HG03457 (cell line): ENCODE measurements around the gene ARHGAP9.
"Not testable (repeated sequence)": the region's sequence is repeated elsewhere in the genome, so short reads cannot be mapped to it uniquely, and the experiment has no call there.

Experiments
- ATAC-seq: cut with Tn5 transposase; IDR thresholded peaks from one replicate; pipeline ENCODE4 v1.9.1; 2021; ENCODE audit warnings: moderate number of reproducible peaks; ENCODE audit not compliant: unreplicated experiment

ARHGAP9 gene

DNA sequence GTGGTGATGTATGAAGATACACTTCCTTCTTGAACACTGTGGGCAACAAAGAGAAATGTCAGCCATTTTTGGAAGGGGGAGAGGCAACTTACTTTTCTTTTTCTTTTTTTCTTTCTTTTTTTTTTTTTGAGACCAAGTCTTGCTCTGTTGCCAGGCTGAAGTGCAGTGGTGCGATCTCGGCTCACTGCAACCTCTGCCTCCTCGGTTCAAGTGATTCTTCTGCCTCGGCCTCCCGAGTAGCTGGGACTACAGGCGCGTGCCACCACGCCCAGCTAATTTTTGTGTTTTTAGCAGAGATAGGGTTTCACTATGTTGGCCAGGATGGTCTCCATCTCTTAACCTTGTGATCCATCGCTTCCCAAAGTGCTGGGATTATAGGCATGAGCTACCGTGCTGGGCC, 38.1 kb upstream of the ARHGAP9 start:
- ATAC-seq, result not testable (repeated sequence)

- ATAC-seq, result no peak
These were observed 37.5 kb upstream of the ARHGAP9 start for GRCh38 chr12:57517187-57517586.

DNA sequence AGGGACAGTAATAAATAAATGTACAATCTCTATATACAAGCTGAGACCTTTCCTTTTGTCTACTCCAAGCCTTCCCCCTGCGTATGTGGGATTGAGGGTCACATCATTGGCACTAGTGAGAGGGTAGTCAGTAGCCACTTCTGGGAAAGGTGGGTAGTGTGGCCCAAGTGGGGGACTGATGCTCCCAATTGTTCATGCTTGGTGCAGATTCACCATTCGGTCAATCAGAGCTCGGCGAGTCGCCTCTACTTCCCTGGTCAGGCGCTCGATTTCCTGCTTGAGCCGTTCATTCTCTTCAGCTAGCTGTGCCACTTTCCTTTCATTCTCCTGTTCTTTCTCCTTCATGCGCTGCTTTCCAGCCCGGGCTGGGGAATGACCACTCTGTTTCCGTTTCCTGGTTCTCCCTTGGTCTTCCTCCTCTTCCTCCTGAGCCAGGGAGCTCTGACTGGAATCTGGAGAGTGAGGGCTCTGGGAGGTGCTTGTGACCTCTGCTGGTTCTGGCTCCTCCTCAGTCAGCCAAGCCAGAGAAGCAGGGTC, 37.0 kb upstream of the ARHGAP9 start:
- no peak for ATAC-seq

- ATAC-seq, result no peak
These were observed 36.4 kb upstream of the ARHGAP9 start for GRCh38 chr12:57515934-57516541.

GRCh38 chr12:57515408-57515933, 35.8 kb upstream of the ARHGAP9 start:
- ATAC-seq, result no peak

- ATAC-seq, result no peak
These were observed 35.2 kb upstream of the ARHGAP9 start for GRCh38 chr12:57514720-57515407.

GRCh38 chr12:57514246-57514645, 34.6 kb upstream of the ARHGAP9 start:
- not testable (repeated sequence) for ATAC-seq

- not testable (repeated sequence) for ATAC-seq
These were observed 34.0 kb upstream of the ARHGAP9 start for GRCh38 chr12:57513677-57514076.

- no peak for ATAC-seq
These were observed 33.6 kb upstream of the ARHGAP9 start for GRCh38 chr12:57513266-57513665.

DNA sequence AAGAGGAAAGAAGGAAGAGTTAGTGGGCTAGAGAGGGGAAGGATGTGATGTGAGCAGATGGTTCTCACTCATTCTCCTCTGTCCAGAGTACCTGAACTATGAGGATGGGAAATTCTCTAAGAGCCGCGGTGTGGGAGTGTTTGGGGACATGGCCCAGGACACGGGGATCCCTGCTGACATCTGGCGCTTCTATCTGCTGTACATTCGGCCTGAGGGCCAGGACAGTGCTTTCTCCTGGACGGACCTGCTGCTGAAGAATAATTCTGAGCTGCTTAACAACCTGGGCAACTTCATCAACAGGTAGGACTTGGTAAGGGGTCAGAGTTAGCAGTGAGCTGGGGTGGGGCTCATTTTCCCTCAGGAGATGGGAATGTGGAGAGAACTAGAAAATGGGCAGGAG, 33.0 kb upstream of the ARHGAP9 start:
- ATAC-seq, result no peak

- ATAC-seq, result no peak
These were observed 32.1 kb upstream of the ARHGAP9 start for GRCh38 chr12:57511588-57512325.

DNA sequence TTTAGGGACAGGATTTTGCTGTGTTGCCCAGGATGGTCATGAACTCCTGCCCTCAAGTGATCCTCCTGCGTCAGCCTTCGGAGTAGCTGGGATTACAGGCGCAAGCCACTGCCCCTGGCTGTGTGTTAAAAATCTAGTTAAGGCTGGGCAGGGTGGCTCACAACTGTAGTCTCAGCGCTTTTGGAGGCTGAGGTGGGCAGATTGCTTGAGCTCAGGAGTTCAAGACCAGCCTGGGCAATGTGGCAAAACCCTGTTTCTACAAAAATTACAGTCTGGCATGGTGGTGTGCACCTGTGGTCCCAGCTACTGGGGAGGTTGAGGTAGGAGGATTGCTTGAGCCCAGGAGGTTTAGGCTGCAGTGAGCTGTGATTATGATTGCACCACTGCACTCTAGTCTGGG, 31.5 kb upstream of the ARHGAP9 start:
- no peak for ATAC-seq

GRCh38 chr12:57507796-57508195, 28.1 kb upstream of the ARHGAP9 start:
- not testable (repeated sequence) for ATAC-seq

DNA sequence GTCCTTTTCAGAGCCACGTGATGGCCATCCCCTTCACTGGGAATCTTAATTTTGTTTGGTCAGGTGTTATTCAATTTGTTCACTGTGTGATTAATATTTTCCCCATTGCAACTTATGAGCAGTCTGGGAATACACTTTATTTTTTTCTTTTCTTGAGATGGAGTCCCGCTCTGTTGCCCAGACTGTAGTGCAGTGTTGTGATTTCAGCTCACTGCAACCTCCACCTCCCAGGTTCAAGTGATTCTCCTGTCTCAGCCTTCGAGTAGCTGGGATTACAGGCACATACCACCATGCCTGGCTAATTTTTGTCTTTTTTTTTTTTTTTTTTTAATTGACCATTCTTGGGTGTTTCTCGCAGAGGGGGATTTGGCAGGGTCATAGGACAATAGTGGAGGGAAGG, 26.9 kb upstream of the ARHGAP9 start:
- not testable (repeated sequence) for ATAC-seq

GRCh38 chr12:57502311-57502969, 22.8 kb upstream of the ARHGAP9 start:
- not testable (repeated sequence) for ATAC-seq

DNA sequence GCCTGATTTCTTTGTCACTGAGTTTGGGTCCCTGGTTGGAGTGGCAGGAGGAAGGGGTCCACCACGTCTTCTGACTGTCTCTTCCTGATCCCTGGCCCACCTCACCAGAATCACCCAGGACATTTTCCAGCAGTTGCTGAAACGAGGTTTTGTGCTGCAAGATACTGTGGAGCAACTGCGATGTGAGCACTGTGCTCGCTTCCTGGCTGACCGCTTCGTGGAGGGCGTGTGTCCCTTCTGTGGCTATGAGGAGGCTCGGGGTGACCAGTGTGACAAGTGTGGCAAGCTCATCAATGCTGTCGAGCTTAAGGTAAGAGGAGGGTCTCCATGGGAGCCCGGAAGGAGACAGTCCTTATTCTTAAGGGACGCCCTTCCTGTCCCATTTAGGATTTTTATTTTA, 20.5 kb upstream of the ARHGAP9 start:
- ATAC-seq, result no peak

GRCh38 chr12:57498571-57498970, 18.9 kb upstream of the ARHGAP9 start:
- no peak for ATAC-seq

GRCh38 chr12:57498132-57498502, 18.5 kb upstream of the ARHGAP9 start:
- ATAC-seq, result no peak

DNA sequence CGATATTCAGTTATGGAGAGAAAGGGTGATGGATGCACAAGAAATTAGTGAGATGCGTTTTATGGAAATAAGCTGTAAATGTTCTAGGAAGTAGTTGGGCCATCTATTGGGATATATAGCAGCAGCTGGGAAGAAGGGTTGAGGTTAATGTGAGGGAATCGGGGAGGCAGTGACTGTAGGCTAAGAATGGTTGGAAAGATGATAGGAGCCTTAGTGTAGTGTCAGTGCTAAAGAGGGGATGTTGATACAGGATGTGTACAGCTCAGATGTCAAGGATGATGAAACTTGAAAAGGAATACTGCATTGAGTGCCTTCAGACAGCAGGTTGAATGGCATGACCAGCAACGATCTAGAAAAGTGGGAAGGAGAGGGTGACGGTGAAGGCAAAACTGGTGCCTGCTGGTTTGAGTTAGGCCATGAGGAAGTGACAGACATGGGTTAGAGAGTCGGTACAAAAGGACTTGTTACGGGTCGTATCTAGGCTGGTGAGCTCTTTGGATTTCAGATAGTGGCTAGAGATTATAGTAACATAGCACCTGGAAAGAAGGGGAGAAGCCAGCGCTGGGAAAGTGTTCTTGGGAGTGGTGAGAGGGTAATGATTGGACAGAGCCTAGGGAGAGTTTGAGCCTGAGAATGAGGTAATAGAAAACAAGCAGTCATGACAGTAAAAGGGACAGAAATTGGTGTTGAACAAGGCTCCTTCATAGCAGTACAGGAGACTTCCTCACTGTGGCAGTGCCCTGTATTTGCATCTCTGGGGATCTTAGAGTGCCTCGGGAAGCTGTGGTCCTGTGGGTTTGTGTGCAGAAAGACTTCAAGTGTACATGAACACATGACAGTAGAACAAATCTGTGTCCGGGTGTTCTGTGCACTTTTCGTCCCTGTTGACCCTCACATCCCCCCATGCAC, 17.8 kb upstream of the ARHGAP9 start:
- ATAC-seq, result no peak

DNA sequence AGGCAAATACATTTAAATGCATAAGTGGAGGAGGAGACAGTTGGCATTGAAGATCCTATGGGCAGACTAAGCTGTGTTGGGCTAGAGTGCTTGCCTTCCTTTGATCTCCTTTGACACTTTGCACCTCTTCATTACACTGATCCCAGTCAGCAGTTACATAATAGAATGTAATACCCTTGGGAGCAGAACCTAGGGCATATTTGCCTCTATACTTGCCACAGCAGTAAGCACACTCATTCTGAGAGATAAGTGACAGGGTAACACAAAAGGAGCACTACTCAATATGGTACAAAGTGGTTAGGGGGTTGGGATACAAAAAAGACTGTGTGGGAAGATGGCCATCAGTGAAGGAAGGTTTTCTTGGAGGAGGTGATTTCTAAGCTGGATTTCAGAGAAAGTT, 17.2 kb upstream of the ARHGAP9 start:
- no peak for ATAC-seq
